HG03575 (cell line): ENCODE data around the gene ANP32A.

ENCODE experiments used
- ATAC-seq: cut with Tn5 transposase; IDR thresholded peaks from one replicate; pipeline ENCODE4 v1.9.1; 2021; ENCODE audit not compliant: unreplicated experiment, insufficient number of reproducible peaks, low FRiP score; ENCODE audit errors: extremely low read depth

The ANP32A gene

GRCh38 chr15:68729789-68730411 is 90.8 kb downstream of the ANP32A start:
- no peak for ATAC-seq
